ENCODE measurements around the gene HM13. TPM values are rescaled to one million over a fixed set of nuclear protein-coding genes. Genes with fewer than 3 reads are reported as not detected.
A peak's percentile ranks its signal among the peaks of the same experiment; 100 is the strongest.

HM13 gene
- total and polyA plus RNA-seq, 2 of the 4 experiments (the other 2 are of a cell fraction): 53.2 to 203 TPM

- no TSS peak for BruUV-seq (replicated peaks)
- peak overlapping the region; percentile 81 for H3K4ac ChIP-seq (ENCODE audit: low read depth, low read length)
- H3K4me1 ChIP-seq (ENCODE audit: control insufficient read depth, insufficient read depth, low read length): peaks cover 16% of the 10 kb centered on the region
- peak overlapping the region; percentile 42 for H3K56ac ChIP-seq (ENCODE audit: extremely low read depth, insufficient read depth, low read length)
- peaks cover 1% of the 10 kb centered on the region; the same call in 1 of the 2 replicates for H3K36me3 ChIP-seq (ENCODE audit: control insufficient read depth, insufficient read depth, low read length)
- WGBS, 2 experiments (ENCODE audit: extremely low coverage in 2 of 2, insufficient read length in 1 of 2): 95% methylated on average over 3 of the region's 17 CpGs; no CpG with 5 or more reads in 1 of the 2 experiments
- H2AFZ ChIP-seq (replicated peaks; ENCODE audit: low read length, poor library complexity): peak overlapping the region; percentile 76
- H3K79me1 ChIP-seq (ENCODE audit: low read depth in 1 of 2, low read length in 2 of 2): peaks cover 0 to 16% of the 10 kb centered on the region in 2 experiments; a peak in 2 of 4 replicates
- POLR2A ChIA-PET (ENCODE audit: unreplicated experiment): no interaction called here
- ATAC-seq (ENCODE audit: low read depth) (peak; percentile 6), DNase-seq (peak; percentile 89)
- H2BK20ac ChIP-seq (ENCODE audit: low read depth, low read length): peak overlapping the region; percentile 90
- peak overlapping the region; percentile 62 for H2BK5ac ChIP-seq (ENCODE audit: low read depth, low read length, poor library complexity, severe bottlenecking)
- peak overlapping the region; percentile 56 for H3K4me2 ChIP-seq (ENCODE audit: low read depth, low read length)
- peaks cover 18% of the 10 kb centered on the region for H4K20me1 ChIP-seq (ENCODE audit: insufficient read depth, low read length)
- CTCF ChIA-PET: interaction anchor here (0.7 to 2.5 kb wide), 5 partner anchors 10 to 40 kb away, joined by 3 to 12 read pairs (median 3); no protein-coding TSS in a partner anchor
- dilution Hi-C loops (cut with HindIII; ENCODE audit: low sequenced_read_pairs, unreplicated experiment): no loop called here
- H3K27ac ChIP-seq (ENCODE audit: insufficient read depth, low read length): peak overlapping the region; percentile 46
- H3K14ac ChIP-seq (replicated peaks; ENCODE audit: low read depth, low read length): 0 out of 2 replicates have a peak overlapping the region, but pooled peaks have one; percentile 20
- peak overlapping the region; percentile 3; the same call in 1 of the 2 replicates for H3K9ac ChIP-seq (ENCODE audit: low read depth, low read length)
- peak overlapping the region; percentile 89 for H3K23ac ChIP-seq (ENCODE audit: low read depth, low read length)
- H3K18ac ChIP-seq (ENCODE audit: low read depth, low read length): peak overlapping the region; percentile 14; the same call in 1 of the 2 replicates
- intact Hi-C loops (cut with micrococcal nuclease): no loop called here
- H3K9me1 ChIP-seq (ENCODE audit: insufficient read depth, low read length): no peaks in the 10 kb centered on the region
- peak overlapping the region; percentile 77; the same call in 1 of the 3 replicates for H2BK15ac ChIP-seq (ENCODE audit: low read depth, low read length)
- H2AK5ac ChIP-seq (ENCODE audit: low read depth, low read length): peak overlapping the region; percentile 48
- H2BK120ac ChIP-seq (ENCODE audit: low read depth, low read length): peak overlapping the region; percentile 90
- peak overlapping the region; percentile 36 for H4K91ac ChIP-seq (ENCODE audit: insufficient read depth, low read depth, low read length)
- peak overlapping the region; percentile 3 for H2AK9ac ChIP-seq (replicated peaks; ENCODE audit: low read depth, low read length, poor library complexity)
- no peaks in the 10 kb centered on the region for H3K27me3 ChIP-seq (ENCODE audit: control insufficient read depth, insufficient read depth, low read length)
- H3K4me3 ChIP-seq (ENCODE audit: insufficient read depth, low read depth, low read length): peak overlapping the region; percentile 1; the same call in 1 of the 2 replicates
- H3K9me3 ChIP-seq (ENCODE audit: control insufficient read depth, insufficient read depth, low read length): no peaks in the 10 kb centered on the region
- H4K8ac ChIP-seq (ENCODE audit: low read depth in 2 of 2, low read length in 2 of 2): peak overlapping the region; percentile 3 to 90; a peak in 3 of 4 replicates
- in situ Hi-C loops (cut with MboI; ENCODE audit: low sequenced_read_pairs): no loop called here
- H4K5ac ChIP-seq (ENCODE audit: low read depth, low read length): no peak overlapping the region; the same call in 1 of the 2 replicates
- TF ChIP-seq MXI1 (IDR thresholded peaks at IDR 0.05; ENCODE audit: borderline replicate concordance, low read depth, low read length): no peak
- no peak for TF ChIP-seq ELK1 (IDR thresholded peaks at IDR 0.05; ENCODE audit: borderline replicate concordance, low read depth, low read length)
- peak; percentile 13; the same call in 1 of the 2 replicates for TF ChIP-seq SMC3 (IDR thresholded peaks at IDR 0.05; ENCODE audit: low read depth, low read length)
- peak; percentile 28; the same call in 1 of the 2 replicates for TF ChIP-seq MAZ (IDR thresholded peaks at IDR 0.05; ENCODE audit: borderline replicate concordance, low read depth, low read length)
- peak; percentile 36; the same call in 1 of the 2 replicates for TF ChIP-seq RAD21 (IDR thresholded peaks at IDR 0.05; ENCODE audit: low read length)
- no peak for TF ChIP-seq BHLHE40 (IDR thresholded peaks at IDR 0.05; ENCODE audit: low read depth, low read length)
- peak; percentile 61 for TF ChIP-seq POLR2A (IDR thresholded peaks at IDR 0.05; ENCODE audit: low read depth, low read length)
- TF ChIP-seq NFE2L2 (IDR thresholded peaks at IDR 0.05; ENCODE audit: low read depth, low read length): no peak
- TF ChIP-seq RFX5 (IDR thresholded peaks at IDR 0.05; ENCODE audit: low read depth, low read length): no peak
- TF ChIP-seq RCOR1 (IDR thresholded peaks at IDR 0.05; ENCODE audit: insufficient replicate concordance, low read length): peak; percentile 70
- no peak for TF ChIP-seq CTCF (conservative IDR thresholded peaks at IDR 0.05; ENCODE audit: low read depth, low read length)
- TF ChIP-seq CEBPB (IDR thresholded peaks at IDR 0.05; ENCODE audit: low read depth, low read length): peak; percentile 91
- no peak for TF ChIP-seq CHD1 (IDR thresholded peaks at IDR 0.05; ENCODE audit: low read depth, low read length)
- TF ChIP-seq FOS (IDR thresholded peaks at IDR 0.05; ENCODE audit: low read depth, low read length): peak; percentile 72
Measured at GRCh38 chr20:31602779-31603441, 88.7 kb downstream of the HM13 start.

Data from IMR-90 (cell line).